ENCODE measurements around the gene NOLC1.
A peak's percentile ranks its signal among the peaks of the same experiment; 100 is the strongest.

The NOLC1 gene

GRCh38 chr10:102121739-102122372 is 30.3 kb upstream of the NOLC1 start:
- no peak for DNase-seq (ENCODE audit: low read depth)
- in situ Hi-C loops (cut with HindIII; ENCODE audit: low sequenced_read_pairs): no loop called here
- peak overlapping the region; percentile 65 for H3K4me3 ChIP-seq (ENCODE audit: low read depth, low read length)
- TF ChIP-seq CTCF (IDR thresholded peaks at IDR 0.05; ENCODE audit: low read depth, low read length, missing control alignments): peak; percentile 27

GRCh38 chr10:102122450-102122849 is 29.7 kb upstream of the NOLC1 start:
- DNase-seq (ENCODE audit: low read depth): no peak
- no peak for TF ChIP-seq CTCF (IDR thresholded peaks at IDR 0.05; ENCODE audit: low read depth, low read length, missing control alignments)
- H3K4me3 ChIP-seq (ENCODE audit: low read depth, low read length): no peak overlapping the region
- in situ Hi-C loops (cut with HindIII; ENCODE audit: low sequenced_read_pairs): no loop called here

GRCh38 chr10:102123223-102123622 is 29.0 kb upstream of the NOLC1 start:
- in situ Hi-C loops (cut with HindIII; ENCODE audit: low sequenced_read_pairs): no loop called here
- no peak overlapping the region for H3K4me3 ChIP-seq (ENCODE audit: low read depth, low read length)
- TF ChIP-seq CTCF (IDR thresholded peaks at IDR 0.05; ENCODE audit: low read depth, low read length, missing control alignments): no peak
- no peak for DNase-seq (ENCODE audit: low read depth)

- TF ChIP-seq CTCF (IDR thresholded peaks at IDR 0.05; ENCODE audit: low read depth, low read length, missing control alignments): no peak
- no peak for DNase-seq (ENCODE audit: low read depth)
- in situ Hi-C loops (cut with HindIII; ENCODE audit: low sequenced_read_pairs): no loop called here
- no peak overlapping the region for H3K4me3 ChIP-seq (ENCODE audit: low read depth, low read length)
Observed at GRCh38 chr10:102131286-102132170, 20.7 kb upstream of the NOLC1 start.

- no peak for DNase-seq (ENCODE audit: low read depth)
- TF ChIP-seq CTCF (IDR thresholded peaks at IDR 0.05; ENCODE audit: low read depth, low read length, missing control alignments): no peak
- in situ Hi-C loops (cut with HindIII; ENCODE audit: low sequenced_read_pairs): no loop called here
- peak overlapping the region; percentile 96 for H3K4me3 ChIP-seq (ENCODE audit: low read depth, low read length)
Observed at GRCh38 chr10:102132193-102132562, 20.0 kb upstream of the NOLC1 start.

- H3K4me3 ChIP-seq (ENCODE audit: low read depth, low read length): peak within 1 kb of the TSS; percentile 96
- peak; percentile 99 for DNase-seq (ENCODE audit: low read depth)
- in situ Hi-C loops (cut with HindIII; ENCODE audit: low sequenced_read_pairs): no loop called here
- peak; percentile 92 for TF ChIP-seq CTCF (IDR thresholded peaks at IDR 0.05; ENCODE audit: low read depth, low read length, missing control alignments)
Observed at GRCh38 chr10:102132563-102133372, 19.4 kb upstream of the NOLC1 start, which contains the start of gene PPRC1. PPRC1 (plus strand) TSS chr10:102133040; CDS start chr10:102133069, 29 bp downstream.

All from astrocyte of the cerebellum (primary cell).